Measurements from ENCODE around the gene ELOVL2. TPM values are rescaled to one million over a fixed set of nuclear protein-coding genes. Genes with fewer than 3 reads are reported as not detected.

The ELOVL2 gene
- polyA plus RNA-seq, 1 donor (not counting 4 experiments of a cell fraction or from before 2014, with no cell fraction given) = 0.05 TPM

DNA sequence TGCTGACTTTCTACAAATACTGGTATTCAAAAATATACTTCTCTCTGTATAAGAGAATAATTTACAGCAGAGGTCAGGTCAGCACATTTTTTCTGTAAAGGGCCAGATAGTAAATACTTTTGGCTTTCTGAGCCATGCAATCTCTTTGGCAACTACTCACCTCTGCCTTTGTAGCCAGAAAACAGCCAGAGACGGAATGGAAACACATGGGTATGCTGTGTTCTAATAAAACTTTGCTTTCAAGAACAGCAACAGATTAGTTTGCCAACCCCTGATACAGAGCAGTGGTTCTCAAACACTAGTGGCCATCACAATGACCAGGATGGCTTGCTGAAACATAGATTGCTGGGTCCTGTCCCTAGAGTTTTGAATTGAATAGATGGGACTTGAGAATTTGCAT lies 111.0 kb downstream of the ELOVL2 start:
- no peak overlapping the region for H3K9ac ChIP-seq (ENCODE audit: control insufficient read depth, extremely low read depth, insufficient read depth, low read length)
- H3K27me3 ChIP-seq (ENCODE audit: control insufficient read depth, extremely low read depth, insufficient read depth, low read length) = no peaks in the 10 kb centered on the region
- FAIRE-seq (no peak), DNase-seq (ENCODE audit: low read depth, low spot score) (no peak)
- no peak overlapping the region for H3K4me2 ChIP-seq (ENCODE audit: control insufficient read depth, extremely low read depth, insufficient read depth, low read depth, low read length)
- no peaks in the 10 kb centered on the region for H3K9me1 ChIP-seq (ENCODE audit: control insufficient read depth, extremely low read depth, insufficient read depth, low read length)
- no peak overlapping the region for H3K4me3 ChIP-seq (ENCODE audit: control insufficient read depth in 2 of 3, extremely low read depth in 1 of 3, insufficient read depth in 2 of 3, low read depth in 1 of 3, low read length in 3 of 3)
- no peak overlapping the region for H2AFZ ChIP-seq (ENCODE audit: control insufficient read depth, low read length)
- H3K79me2 ChIP-seq (ENCODE audit: control insufficient read depth, insufficient read depth, low read length) = no peaks in the 10 kb centered on the region
- dilution Hi-C loops (cut with MboI; ENCODE audit: extremely low pct_ligation_motif_present, low sequenced_read_pairs) = no loop called here
- no peaks in the 10 kb centered on the region for H4K20me1 ChIP-seq (ENCODE audit: control insufficient read depth, extremely low read depth, insufficient read depth, low read length)
- no peak for TF ChIP-seq EZH2 (IDR thresholded peaks at IDR 0.05; ENCODE audit: low read length)
- TF ChIP-seq, protein P1, sequence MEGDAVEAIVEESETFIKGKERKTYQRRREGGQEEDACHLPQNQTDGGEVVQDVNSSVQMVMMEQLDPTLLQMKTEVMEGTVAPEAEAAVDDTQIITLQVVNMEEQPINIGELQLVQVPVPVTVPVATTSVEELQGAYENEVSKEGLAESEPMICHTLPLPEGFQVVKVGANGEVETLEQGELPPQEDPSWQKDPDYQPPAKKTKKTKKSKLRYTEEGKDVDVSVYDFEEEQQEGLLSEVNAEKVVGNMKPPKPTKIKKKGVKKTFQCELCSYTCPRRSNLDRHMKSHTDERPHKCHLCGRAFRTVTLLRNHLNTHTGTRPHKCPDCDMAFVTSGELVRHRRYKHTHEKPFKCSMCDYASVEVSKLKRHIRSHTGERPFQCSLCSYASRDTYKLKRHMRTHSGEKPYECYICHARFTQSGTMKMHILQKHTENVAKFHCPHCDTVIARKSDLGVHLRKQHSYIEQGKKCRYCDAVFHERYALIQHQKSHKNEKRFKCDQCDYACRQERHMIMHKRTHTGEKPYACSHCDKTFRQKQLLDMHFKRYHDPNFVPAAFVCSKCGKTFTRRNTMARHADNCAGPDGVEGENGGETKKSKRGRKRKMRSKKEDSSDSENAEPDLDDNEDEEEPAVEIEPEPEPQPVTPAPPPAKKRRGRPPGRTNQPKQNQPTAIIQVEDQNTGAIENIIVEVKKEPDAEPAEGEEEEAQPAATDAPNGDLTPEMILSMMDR (optimal IDR thresholded peaks at IDR 0.05 in 1 of 3, IDR thresholded peaks at IDR 0.05 in 1 of 3, conservative IDR thresholded peaks at IDR 0.05 in 1 of 3; ENCODE audit: extremely low read depth in 1 of 3, insufficient read depth in 2 of 3, low read length in 3 of 3) = no peak
- no peaks in the 10 kb centered on the region for H3K36me3 ChIP-seq (ENCODE audit: control insufficient read depth in 2 of 2, extremely low read depth in 1 of 2, insufficient read depth in 2 of 2, low read length in 2 of 2)
- H3K27ac ChIP-seq (ENCODE audit: control insufficient read depth, insufficient read depth, low read length) = no peak overlapping the region
- no peaks in the 10 kb centered on the region for H3K9me3 ChIP-seq (ENCODE audit: control insufficient read depth, low read depth, low read length)
- no peaks in the 10 kb centered on the region for H3K4me1 ChIP-seq (ENCODE audit: control insufficient read depth, extremely low read depth, insufficient read depth, low read length)

Other genes starting within 250 kb of the ELOVL2 start
- 0.02 to 0.03 TPM in 2 of 3 replicates, not detected in the other for gene MAK, start 205.8 kb downstream of the ELOVL2 start, polyA plus RNA-seq
- not detected in 3 replicates for gene GCM2, start 162.3 kb downstream of the ELOVL2 start, polyA plus RNA-seq
- gene SYCP2L, start 157.3 kb downstream of the ELOVL2 start, polyA plus RNA-seq = 0.44 to 1.3 TPM (median 0.76 TPM) in 3 replicates
- gene SMIM13, start 49.5 kb upstream of the ELOVL2 start, polyA plus RNA-seq = 4.1 to 7.7 TPM (median 5.4 TPM) in 3 replicates
- gene ERVFRD-1, start 67.4 kb upstream of the ELOVL2 start, polyA plus RNA-seq = not detected in 3 replicates
- gene NEDD9, start 188.4 kb upstream of the ELOVL2 start, polyA plus RNA-seq = 3.3 to 4.3 TPM (median 4.1 TPM) in 3 replicates